Measurements from ENCODE around the gene CHTOP.
"Not testable (repeated sequence)": the region's sequence is repeated elsewhere in the genome, so short reads cannot be mapped to it uniquely, and the experiment has no call there.

CHTOP gene

DNA sequence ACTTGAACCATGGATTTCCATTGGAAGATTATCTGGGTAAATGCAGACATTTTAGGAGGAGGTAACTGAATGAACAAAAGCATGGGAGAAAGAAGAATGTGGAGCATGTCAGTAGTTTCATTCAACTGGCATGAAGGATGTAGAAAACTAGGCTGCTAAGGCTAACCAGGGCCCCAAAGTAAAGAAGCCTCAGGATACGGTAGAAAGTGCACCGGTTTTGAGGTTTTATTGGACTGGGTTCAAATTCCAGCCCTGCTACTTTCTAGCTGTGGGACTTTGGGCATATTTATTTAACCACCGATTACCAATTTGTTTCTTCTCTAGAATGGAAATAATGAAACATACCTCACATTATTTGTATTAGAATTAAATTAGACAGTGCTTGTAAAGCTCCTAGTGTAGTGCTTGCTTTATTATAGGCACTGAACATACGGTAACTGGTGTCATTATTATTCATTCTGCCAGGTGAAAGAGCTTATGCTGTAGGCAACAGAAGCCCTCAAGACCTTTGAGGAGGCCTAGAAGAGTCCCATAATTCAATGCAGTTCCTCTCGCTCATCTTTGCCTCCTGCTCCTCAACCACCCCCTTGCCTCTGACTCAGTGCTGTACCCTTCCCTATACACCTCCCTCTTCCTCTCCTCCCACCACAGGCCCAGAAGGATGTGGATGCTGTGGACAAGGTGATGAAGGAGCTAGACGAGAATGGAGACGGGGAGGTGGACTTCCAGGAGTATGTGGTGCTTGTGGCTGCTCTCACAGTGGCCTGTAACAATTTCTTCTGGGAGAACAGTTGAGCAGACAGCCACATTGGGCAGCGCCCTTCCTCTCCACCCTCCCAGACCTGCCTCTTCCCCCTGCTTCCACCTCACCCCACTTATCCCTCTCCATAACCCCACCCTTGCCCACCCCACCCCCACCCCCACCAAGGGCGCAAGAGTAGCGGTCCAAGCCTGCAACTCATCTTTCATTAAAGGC is 2.5 kb upstream of the CHTOP start:
- no peak for DNase-seq (ENCODE audit: extremely low read depth in 1 of 2, low read depth in 1 of 2)

DNA sequence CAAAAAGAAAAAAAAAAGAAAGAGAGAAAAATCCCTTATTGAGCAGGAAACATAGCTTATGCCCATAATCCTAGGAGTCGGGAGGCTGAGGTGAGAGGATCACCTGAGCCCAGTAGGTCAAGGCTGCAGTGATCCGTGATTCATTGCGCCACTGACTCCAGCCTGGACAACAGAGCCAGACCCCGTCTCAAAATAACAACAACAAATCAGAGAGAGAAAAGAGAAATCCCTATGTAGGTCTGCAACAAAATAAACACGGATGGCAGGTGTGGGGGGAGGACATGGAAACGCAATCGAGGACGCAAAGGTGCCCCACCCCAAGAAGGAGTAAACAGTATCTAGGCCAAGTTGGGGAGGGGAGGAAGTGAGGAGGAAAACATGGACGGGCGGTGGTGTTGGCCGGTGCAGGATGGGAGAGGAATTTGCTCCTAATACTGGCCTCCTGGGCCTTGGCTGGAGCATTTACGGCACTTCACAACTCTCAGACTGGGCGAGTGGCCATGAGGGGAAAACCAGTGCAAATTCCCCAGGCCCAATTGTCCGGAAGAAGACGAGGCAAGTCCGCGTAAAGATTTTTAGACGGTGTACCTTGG is 609 bp upstream of the CHTOP start:
- no peak for DNase-seq (ENCODE audit: extremely low read depth in 1 of 2, low read depth in 1 of 2)

DNA sequence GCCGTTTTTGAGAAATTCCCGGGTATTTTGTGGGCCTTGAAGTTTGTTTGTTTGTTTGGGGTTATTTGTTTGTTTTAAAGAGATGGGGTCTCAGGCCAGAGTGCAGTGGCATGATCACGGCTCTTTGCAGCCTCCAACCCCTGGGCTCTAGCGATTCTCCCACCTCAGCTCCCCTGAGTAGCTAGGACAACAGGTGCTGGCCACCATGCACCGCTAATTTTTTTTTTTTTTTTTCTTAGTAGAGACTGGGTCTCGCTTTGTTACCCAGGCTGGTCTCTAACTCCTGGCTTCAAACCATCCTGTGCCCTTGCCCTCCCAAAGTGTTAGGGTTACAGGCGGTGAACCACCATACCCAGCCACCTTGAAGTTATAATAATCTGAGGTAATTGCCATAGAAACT is 2.0 kb downstream of the CHTOP start:
- no peak for DNase-seq (ENCODE audit: extremely low read depth in 1 of 2, low read depth in 1 of 2)

DNA sequence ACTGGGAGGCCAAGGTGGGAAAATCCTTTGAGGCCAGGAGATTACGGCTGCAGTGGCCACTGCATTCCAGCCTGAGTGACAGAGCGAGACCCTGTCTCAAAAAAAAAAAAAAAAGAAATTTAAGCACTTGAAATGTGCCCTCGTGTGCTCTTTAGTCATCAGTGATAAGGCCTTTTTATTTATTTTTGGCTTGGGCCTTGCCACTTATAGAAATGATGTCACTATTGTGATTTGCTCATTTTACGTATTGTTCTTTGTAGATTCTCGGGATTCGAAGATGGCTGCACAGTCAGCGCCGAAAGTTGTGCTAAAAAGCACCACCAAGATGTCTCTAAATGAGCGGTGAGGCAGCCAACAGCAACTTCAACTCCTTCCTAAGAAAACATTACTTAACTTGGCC is 2.4 kb downstream of the CHTOP start:
- DNase-seq (ENCODE audit: extremely low read depth in 1 of 2, low read depth in 1 of 2) = no peak

DNA sequence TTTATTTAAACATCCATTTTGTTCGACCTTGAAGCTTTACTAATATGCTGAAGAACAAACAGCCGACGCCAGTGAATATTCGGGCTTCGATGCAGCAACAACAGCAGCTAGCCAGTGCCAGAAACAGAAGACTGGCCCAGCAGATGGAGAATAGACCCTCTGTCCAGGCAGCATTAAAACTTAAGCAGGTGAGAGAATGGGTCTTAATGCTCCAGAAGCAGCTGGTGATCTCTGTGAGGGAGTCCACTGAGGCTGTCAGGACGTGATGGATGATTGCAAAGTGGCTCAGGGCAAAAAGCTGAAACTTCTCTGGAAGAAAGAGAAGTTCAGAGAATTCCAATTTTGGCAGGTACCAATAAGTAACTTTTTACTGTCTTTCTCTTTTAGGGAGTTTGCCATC is 4.4 kb downstream of the CHTOP start:
- no peak for DNase-seq (ENCODE audit: extremely low read depth in 1 of 2, low read depth in 1 of 2)

DNA sequence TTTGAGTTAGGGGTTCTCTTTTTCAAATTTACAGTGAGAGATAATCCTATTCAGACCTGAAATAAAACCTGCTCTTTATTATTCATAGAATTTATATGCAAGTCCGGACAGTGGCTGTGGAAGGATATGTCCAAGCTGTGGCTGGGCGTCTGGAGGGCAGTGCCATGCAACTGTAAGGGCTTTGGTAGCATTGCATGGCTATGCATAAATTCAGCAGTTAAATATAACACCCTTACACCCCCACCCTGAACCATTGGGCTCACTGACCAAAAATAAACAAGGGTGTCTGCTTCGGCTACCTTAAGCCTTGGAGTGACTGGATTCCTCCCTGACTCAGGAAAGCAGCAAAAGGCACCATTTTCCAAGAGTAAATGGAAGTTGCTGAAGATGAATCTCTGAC is 5.4 kb downstream of the CHTOP start:
- DNase-seq (ENCODE audit: extremely low read depth in 1 of 2, low read depth in 1 of 2) = no peak

DNA sequence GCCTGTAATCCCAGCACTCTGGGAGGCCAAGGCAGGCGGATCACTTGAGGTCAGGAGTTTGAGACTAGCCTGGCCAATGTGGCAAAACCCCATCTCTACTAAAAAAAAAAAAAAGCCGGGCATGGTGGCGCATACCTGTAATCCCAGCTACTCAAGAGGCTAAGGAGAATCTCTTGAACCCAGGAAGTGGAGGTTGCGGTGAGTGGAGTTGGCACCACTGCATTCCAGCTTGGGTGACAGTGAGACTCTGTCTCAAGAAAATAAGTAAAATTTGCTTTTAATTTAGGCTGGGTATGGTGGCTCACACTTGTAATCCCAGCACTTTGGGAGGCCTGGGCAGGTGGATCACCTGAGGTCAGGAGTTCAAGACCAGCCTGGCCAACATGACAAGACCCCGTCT is 6.3 kb downstream of the CHTOP start:
- DNase-seq (ENCODE audit: extremely low read depth in 1 of 2, low read depth in 1 of 2) = not testable (repeated sequence)

DNA sequence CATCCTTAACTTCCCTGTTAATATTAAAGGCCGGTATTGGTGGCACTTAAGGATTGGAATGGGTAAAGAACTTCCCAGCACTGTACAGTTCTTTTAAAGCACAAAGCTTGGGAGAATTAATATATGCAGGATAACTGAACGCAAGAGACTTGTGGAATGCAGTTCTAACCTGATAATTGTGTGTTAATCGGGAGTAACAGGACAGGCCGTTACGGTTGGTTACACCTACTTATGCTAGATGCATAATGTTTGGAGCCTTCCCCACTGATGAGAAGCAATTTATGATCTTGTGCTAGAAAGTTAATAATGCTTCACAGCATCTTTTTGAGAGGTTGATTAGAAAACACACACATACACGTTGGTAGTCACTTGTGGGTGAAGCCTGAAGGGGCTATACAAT is 7.0 kb downstream of the CHTOP start:
- DNase-seq (ENCODE audit: extremely low read depth in 1 of 2, low read depth in 1 of 2) = no peak

DNA sequence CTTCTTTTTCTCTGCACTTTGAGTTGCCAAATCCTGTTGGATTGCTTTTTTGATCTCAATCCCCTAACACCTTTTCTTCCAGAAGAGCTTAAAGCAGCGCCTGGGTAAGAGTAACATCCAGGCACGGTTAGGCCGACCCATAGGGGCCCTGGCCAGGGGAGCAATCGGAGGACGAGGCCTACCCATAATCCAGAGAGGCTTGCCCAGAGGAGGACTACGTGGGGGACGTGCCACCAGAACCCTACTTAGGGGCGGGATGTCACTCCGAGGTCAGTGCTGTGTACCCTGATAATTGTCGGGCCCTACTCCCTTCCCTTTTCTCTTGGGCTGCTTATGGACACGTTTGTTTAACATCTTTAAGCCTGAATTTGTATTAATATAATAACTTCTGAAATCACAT is 8.3 kb downstream of the CHTOP start:
- DNase-seq (ENCODE audit: extremely low read depth in 1 of 2, low read depth in 1 of 2) = no peak

DNA sequence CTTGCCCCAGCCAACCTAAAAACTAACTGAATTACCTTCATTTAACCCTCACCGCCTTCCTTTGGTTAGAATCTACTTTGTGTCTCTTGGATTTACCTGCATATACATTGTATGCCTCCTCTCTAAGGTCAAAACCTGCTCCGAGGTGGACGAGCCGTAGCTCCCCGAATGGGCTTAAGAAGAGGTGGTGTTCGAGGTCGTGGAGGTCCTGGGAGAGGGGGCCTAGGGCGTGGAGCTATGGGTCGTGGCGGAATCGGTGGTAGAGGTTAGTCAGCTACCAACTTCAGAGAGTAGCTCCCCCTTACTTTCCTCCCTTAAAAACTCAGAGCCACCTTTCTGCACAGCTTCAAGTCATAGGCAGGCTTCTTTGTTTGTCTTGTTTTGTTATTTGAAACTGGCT is 9.2 kb downstream of the CHTOP start:
- DNase-seq (ENCODE audit: extremely low read depth in 1 of 2, low read depth in 1 of 2) = no peak

DNA sequence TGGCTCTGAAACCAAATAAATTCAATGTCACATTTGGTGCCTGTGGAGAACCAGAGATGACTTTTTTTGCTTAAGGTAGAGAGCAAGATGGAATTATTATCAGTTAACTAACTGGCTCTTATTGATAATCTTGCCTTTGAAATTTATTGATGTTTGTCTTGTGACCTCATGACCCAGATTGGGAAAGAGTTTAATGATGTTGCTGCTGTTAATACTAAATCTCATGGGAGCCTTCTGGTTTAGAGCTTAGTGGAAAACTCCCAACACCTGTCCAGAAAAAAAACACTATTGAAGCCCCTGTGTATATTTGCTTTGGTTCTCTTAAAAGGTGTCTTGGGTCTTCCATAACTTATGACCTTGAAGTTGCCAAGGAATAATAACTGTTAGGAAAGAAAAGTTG is 9.9 kb downstream of the CHTOP start:
- DNase-seq (ENCODE audit: extremely low read depth in 1 of 2, low read depth in 1 of 2) = no peak

DNA sequence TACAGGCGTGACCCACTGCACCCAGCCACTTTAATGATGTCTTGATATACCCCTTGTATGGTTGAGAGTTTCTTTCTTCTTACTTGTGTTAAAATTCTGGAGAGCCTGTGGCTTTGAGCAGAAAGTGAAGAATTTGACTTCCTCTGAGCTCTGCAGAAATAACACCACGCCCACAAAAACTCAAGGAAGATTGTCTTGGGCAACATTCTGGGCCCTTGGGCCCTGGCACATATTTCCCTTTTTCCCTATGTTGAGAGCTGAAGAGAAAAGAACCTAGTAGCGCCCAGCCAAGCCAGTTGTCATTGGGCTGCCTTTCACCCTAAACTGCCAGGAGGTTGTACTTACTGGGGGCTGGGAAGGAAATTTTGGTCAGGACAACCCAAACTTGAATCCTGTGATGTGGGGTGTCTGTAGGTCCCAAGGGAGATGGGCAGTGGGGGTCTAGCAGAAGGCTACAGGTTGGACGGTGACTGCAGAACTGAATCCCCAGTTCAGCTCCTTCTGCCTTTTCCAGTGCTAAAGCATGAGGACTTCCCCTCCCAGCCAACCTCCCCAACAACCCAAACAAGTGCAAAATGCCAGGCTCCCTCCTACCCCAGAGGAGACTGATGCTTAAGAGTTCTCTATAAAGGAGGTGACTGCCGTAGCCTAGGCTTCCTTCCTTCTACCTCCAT is 12.9 kb downstream of the CHTOP start:
- no peak for DNase-seq (ENCODE audit: extremely low read depth in 1 of 2, low read depth in 1 of 2)

DNA sequence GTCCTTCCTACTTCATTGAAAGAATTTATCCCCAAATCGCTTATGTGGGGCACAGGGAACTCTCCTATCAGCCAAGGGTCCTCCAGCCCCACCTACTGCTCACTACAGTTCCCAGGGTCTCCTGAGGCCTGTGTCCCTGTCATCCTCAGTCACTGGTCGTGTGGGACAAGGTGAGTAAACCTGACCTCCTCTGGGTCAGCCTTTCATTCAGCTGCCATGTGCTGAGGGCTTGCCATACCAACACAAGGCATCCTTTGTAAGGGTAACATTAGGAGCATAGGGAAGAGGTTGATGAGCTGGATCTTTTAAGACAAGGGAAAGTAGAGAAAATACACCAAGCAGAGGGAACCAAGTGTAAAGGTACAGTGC is 13.5 kb downstream of the CHTOP start:
- DNase-seq (ENCODE audit: extremely low read depth in 1 of 2, low read depth in 1 of 2) = no peak

DNA sequence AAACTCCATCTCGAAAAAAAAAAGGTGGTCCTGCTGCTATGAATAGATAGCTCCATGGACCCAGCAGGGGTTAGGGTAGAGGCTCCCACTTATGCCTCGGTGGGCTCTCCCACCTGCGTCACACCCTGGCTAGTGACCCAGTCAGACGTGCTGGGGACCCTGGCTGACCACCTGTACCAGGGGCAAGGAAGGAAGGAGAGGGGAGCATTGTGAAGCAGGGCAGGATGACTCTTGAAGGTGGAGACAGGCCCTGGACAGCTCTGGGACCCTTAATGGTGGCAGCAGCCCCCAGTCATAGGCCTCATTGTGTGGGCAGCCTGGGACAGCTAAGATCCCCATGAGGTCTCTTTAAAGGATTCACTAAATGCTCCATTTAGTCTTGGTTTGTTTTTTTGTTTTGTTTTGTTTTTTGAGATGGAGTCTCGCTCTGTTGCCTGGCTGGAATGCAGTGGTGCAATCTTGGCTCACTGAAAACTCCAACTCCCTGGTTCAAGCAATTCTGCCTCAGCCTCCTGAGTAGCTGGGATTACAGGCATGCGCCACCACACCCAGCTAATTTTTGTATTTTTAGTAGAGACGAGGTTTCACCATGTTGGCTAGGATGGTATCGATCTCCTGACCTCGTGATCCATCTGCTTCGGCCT is 14.3 kb downstream of the CHTOP start:
- no peak for DNase-seq (ENCODE audit: extremely low read depth in 1 of 2, low read depth in 1 of 2)

DNA sequence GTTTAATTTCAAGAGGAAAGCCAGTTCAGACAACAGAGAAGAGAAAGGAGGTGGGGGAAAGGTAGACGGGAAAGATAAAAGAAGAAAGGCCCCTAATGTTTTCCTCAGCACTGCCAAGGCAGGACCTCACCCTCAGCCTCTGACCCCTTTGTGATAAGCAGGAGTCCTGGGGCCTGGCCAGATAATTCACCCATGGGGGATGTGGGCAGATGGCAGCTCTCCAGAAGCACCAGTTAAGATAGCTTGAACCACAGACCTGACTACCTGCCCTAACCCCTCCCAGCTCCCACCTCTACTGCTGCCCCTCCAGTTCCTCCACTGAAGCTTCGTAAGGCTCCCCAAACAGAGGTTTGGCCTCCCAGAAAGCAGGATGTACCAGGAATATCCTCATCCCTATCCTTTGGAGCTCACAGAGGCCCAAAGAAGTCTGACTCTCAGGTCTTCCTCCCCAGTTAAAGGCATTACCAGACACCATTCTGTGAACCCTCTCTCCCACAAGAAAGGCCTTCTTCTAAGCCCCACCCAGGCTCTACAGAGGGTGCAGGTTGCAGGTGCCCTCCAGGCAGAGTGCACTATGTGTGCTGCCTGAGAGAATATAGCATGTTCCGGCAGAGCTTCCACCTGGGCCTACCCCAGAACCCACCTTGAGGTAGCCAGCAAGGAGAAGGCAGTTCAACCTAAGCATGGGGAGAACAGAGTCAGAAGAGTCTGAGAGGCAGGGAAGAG is 15.4 kb downstream of the CHTOP start:
- DNase-seq (ENCODE audit: extremely low read depth in 1 of 2, low read depth in 1 of 2) = no peak

DNA sequence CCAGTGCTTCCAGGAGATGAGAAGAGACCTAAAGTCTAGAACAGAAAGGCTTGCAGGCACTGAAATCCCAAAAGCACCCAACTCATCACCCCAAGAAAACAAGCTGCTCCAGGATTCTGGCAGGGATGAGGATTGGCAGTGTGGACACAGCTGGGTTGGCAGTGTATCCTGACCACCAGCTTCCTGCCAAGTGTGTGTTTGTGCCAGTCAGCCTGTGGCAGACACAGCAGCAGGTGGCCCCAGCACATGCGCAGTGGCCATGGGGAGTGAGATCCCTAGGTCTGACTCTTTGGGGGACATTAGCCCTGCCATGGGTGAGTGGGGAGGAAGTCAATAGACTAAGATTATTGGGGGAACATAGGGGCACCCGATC is 16.0 kb downstream of the CHTOP start:
- no peak for DNase-seq (ENCODE audit: extremely low read depth in 1 of 2, low read depth in 1 of 2)

DNA sequence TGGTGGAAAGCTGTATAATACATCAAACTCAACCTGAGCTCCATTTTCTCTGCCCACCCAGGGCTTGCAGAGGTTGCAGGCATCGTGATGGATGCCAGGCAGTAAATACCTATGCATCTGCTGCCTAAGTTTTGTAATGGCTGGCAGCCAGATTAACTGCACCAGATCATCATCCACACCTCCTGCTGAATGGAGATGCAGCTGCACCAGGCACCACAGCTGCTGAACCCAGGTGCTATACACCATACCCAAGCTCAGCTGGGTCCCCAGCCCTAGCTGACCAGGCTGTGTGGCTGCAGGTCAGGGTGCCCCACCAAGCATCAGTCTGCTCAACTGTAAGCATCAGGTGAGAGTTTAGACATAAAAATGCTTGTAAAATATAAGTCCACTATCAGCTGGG is 17.9 kb downstream of the CHTOP start:
- DNase-seq (ENCODE audit: extremely low read depth in 1 of 2, low read depth in 1 of 2) = no peak

DNA sequence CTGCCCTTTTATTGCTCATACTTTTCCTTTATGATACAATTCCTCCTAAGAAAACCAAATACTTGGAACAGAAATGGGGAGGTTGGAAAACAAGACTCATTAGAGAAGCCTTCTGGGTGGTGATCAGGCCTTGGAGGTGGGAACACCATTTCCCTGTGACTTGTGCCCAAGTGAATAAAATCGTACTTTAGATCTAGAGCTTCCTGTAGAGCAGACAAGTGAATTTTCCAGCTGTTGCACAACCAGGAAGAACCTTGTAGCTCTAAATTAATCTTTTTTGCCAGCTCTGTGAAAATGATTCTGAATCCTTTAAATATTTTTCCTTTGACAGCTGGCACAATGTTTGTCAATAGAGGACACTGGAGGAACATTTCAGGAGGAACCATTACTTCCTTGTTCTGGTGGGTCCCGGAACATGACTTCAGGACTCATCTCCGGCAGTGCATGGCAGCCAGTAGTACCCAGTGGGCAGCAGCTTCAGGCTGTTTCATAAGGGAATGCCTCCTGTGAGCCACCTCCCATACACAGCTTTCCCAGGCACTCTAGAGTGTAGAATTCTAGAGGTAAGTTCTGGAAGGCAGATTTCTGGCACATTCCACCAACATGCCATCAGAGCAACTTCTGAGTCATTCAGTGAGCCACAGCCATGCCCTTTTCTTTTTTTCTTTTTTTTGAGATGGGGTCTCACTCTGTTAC is 19.1 kb downstream of the CHTOP start:
- no peak for DNase-seq (ENCODE audit: extremely low read depth in 1 of 2, low read depth in 1 of 2)

DNA sequence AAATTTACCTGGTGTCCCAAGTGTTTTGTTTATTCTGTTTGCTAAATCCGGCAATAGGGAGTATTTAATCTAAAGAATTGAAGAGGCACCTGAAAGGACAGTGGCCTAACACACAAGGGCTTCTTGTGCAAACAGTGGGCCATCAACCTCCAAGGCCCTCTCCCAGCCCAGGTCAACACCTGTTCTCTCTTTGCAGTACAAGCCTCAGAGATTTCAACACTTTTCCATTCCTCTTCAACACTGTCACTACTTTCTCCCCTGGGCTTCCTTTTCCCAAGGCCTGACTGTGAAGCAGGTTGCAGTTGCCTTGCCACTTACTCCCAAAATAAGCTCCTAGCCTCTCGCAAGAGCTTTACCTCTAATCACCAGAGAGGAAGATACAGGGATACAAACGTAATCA is 21.5 kb downstream of the CHTOP start:
- no peak for DNase-seq (ENCODE audit: extremely low read depth in 1 of 2, low read depth in 1 of 2)

Measured in activated CD8-positive, alpha-beta memory T cell treated with anti-CD3 and anti-CD28 coated beads for 1 hour (primary cell).